ENCODE data around the gene TPX2. TPM values are rescaled to one million over a fixed set of nuclear protein-coding genes. Genes with fewer than 3 reads are reported as not detected.

TPX2 gene
- polyA plus RNA-seq, 1 donor from 2014 or later, result 0.49 TPM

DNA sequence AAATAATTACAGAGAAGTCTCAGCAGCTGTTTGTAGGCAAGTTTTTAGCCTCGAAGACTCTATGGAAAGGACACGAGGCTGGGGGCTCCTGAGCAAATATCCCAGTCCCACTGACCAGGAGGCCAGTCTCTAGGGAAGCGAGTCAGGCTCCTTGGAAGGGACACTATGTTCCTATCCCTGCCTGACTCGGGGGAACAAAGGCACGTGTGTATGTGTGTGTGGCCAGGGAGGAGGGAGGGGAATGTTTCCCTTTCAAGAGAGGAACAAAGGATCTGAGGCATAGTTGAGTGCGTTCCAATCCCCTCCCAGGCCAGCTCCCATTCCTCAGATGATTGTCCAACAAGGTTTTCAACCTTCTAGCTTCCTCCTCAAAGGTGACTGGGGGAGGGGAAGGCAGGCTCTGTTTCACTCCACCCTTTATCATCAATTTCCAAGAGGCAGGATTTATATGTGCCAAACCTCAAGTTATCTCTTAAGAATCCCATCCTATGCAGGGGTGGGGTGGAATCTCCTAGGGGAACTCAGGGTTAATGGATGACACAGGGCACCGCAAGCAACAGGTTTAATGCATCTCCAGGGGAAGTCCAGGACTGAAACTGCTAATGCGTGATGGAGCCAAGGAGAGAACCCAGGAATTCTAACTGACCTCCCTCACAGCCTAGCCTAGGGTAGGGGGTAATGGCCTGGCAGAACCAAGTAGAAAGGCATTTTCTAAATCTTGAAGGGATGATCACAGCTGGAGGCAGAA, 26.4 kb upstream of the TPX2 start:
- H3K9me3 Mint-ChIP-seq, result no peaks in the 10 kb centered on the region
- H3K4me3 Mint-ChIP-seq, result no peak overlapping the region
- peaks cover 9% of the 10 kb centered on the region for H3K36me3 Mint-ChIP-seq
- H3K27ac Mint-ChIP-seq, result peak overlapping the region in 1 of 3 donors; percentile 0
- no peaks in the 10 kb centered on the region for H3K27me3 Mint-ChIP-seq
- H3K4me1 Mint-ChIP-seq, result peaks cover 16 to 35% (median 20%) of the 10 kb centered on the region in 3 donors

DNA sequence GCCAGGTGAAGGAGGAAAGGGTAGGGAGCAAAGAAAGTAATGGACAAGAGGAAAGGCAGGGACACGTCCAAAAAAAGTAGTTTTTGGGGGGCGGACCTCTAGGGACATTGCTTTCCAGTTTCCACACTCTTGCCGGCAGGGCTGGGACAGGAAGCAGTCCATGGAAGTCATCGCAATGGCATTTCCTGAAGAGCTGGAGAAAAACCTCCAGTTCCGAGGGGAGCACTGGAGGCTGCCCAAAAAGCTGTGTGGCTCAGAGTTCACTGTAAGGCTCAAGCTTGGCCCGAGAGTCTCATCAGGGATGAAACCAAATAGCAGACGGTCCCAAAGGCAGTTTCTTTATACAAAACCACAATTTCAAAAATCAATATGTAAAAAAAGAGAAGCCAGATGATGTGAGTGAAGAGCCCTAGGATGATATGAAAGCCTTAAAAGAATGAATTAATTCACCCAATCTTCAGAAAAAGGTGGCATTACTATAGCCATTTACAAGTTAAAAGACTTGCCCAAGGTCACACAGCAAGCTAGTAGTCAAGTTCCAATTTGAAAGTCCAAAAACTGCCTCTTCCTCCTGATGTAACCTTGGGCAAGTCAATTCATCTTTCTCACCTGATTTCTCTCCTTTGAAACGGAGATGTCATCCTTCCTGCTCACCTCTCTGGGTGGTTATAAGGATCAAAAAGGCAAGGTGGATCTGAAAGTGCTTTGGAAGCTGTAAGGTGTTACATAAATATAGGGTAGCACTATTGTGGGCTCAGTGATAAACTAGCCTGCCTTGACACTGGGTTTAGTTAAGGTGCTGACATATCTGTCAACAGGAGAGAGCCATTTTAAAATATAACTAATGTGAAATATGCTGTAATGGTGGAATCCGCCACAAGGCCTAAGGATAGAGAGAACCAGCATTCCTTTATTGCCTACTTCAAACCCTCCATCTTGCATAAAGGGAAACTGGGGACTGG, 25.5 kb upstream of the TPX2 start:
- no peak overlapping the region for H3K4me3 Mint-ChIP-seq
- H3K36me3 Mint-ChIP-seq, result peaks cover 9% of the 10 kb centered on the region
- no peaks in the 10 kb centered on the region for H3K9me3 Mint-ChIP-seq
- no peak overlapping the region for H3K27ac Mint-ChIP-seq
- no peaks in the 10 kb centered on the region for H3K27me3 Mint-ChIP-seq
- H3K4me1 Mint-ChIP-seq, result peaks cover 21 to 38% (median 21%) of the 10 kb centered on the region in 3 donors

DNA sequence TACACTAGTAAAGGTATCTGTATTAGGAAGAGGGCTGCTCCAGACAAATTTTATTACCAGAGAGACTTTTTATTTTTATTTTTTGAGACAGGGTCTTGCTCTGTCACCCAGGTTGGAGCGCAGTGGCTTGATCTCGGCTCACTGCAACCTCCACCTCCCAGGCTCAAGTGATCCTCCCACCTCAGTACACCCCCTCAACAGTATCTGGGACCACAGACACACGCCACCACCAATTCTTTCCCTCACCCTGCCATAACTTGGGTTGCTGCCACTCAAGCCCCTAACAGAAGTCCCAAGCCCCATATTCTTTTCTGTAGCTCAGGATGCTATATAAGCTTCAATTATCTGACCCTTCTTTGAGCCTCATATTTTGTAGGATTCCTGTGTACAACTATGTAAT, 23.3 kb upstream of the TPX2 start:
- Mint-ChIP-seq H3K27ac (peak overlapping the region in 1 of 3 donors; percentile 60), H3K27me3 (no peaks in the 10 kb centered on the region), H3K9me3 (no peaks in the 10 kb centered on the region), H3K36me3 (peaks cover 10% of the 10 kb centered on the region), H3K4me1 (peaks cover 35 to 53% (median 41%) of the 10 kb centered on the region in 3 donors), H3K4me3 (peak overlapping the region in 1 of 4 donors; percentile 36)

DNA sequence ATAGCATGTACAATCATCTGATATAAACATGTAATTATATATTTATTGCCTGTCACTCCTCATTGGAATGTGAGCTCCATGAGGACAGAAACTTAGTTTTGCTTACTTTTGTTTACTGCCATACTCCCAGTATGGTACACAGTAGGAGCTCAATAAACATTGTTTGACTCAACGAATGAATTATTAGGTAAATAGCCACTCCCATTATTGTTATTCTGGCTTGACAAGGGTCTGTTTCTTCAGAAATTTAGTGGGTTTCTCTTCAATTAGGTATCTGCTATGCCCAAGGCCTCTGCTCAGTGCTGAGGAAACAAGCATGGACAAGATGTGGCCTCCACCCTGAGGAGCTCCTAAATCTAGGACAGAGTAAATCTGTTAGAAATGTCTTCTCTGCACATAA, 22.7 kb upstream of the TPX2 start:
- Mint-ChIP-seq H3K4me1 (peaks cover 39 to 57% (median 47%) of the 10 kb centered on the region in 3 donors), H3K36me3 (peaks cover 9% of the 10 kb centered on the region), H3K4me3 (peak overlapping the region in 1 of 4 donors; percentile 40), H3K27ac (peak overlapping the region in 1 of 3 donors; percentile 60), H3K27me3 (no peaks in the 10 kb centered on the region), H3K9me3 (no peaks in the 10 kb centered on the region)

DNA sequence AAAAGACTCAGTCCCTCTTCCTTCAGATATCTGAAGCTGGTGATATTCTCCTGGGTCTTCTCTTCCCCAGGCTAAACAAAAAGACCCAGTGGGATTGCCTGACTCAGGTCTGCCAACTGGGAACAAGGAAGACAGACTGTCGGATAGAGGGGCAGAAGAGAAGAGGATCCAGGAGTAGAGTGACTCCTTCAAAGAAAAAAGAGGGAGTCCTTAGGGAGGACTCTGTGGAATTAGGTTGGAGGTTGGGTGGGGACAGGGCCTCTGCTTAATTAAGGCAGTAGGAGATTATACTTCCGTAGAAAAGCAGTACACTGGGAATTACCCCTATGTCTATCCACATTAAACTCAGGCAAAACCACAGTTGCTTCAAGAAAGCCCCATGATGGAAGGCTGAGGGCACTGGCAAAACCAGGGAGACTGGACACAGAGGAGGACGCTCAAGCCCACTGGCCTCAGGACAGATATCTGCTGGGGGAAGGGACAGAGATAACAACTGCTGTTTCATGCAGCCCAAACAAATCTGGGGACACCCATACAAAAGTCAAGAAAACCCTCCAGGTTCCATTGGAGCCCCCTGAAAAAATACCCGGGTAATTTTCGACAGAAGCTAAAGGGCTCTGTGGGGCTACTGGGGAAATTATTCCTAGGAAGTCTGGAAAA, 22.1 kb upstream of the TPX2 start:
- H3K27me3 Mint-ChIP-seq, result no peaks in the 10 kb centered on the region
- H3K36me3 Mint-ChIP-seq, result peaks cover 9% of the 10 kb centered on the region
- H3K9me3 Mint-ChIP-seq, result no peaks in the 10 kb centered on the region
- peaks cover 45 to 62% (median 53%) of the 10 kb centered on the region in 3 donors for H3K4me1 Mint-ChIP-seq
- peak overlapping the region in 1 of 3 donors; percentile 88 for H3K27ac Mint-ChIP-seq
- peak overlapping the region in 2 of 4 donors; percentile 10 to 55 for H3K4me3 Mint-ChIP-seq

DNA sequence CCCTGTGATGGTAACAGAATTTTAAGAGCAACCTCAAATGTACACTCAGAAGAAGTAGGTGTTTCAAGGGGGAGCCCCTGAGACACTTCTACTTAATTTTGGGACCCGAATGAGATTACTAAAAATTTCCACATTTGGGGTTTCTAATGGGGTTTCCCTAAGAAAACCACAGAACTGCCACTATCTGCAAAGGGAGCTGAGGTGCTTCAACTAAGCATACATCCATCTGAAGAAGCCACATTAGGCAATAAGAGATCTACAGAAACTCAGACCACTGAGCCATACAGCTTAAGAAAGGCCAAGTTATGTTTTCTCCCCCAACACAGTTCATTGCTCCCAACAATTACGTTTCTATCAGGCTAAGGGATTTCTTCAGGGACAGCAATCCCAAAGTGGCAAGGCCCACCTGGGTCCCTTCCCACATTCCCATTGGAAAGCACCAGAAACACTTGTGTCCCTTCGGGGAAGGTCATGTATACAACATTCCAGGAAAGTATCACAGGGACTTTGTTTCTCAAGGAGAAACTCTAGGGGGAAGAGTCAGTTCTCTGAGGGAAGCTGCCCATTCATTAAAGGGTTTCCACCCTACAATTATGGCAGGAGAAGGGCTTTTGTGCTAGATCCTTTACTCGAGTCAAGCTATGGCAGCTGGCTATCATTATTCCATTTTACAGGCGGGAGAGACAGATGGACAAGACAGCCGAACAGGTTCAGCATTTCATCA, 21.4 kb upstream of the TPX2 start:
- Mint-ChIP-seq H3K27me3 (no peaks in the 10 kb centered on the region), H3K9me3 (no peaks in the 10 kb centered on the region), H3K4me3 (peak overlapping the region; percentile 10 to 80 (median 50)), H3K4me1 (peaks cover 50 to 62% (median 56%) of the 10 kb centered on the region in 3 donors), H3K36me3 (peaks cover 9% of the 10 kb centered on the region), H3K27ac (peak overlapping the region in 2 of 3 donors; percentile 73 to 88)

DNA sequence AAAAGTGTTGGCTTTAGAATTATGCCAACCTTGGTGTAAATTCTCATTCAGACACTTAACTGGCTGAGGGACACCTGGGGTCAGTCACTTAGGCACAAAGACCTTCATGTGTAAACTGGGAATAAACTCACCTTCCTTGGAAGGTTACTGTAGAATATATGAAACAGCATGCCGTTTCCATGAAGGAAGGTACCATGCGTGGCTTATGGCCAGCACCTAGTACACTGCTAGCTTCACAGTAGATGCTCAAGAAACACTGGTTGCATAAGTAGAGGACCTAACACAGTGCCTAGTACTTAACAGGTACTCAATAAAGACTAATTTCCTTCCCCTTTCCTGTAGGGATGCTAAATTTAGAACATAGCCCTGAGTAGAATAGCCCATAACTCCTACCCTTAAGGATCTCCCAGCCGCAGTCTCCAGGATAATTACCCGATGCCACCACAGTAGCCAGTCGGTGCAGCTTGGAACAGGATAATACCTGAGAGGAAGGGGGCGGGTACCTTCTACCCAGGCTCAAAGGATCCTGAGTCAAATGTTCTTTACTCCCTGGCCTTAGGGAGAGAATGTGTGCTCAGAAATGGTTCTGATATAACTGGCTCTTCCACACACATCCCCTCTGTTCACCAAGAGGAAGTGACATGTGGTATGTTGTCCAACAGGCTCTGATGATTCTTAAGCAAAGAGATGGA, 20.0 kb upstream of the TPX2 start:
- peaks cover 56 to 60% (median 56%) of the 10 kb centered on the region in 3 donors for H3K4me1 Mint-ChIP-seq
- H3K27me3 Mint-ChIP-seq, result no peaks in the 10 kb centered on the region
- peak overlapping the region in 3 of 4 donors; percentile 71 to 98 (median 96) for H3K4me3 Mint-ChIP-seq
- H3K36me3 Mint-ChIP-seq, result peaks cover 9% of the 10 kb centered on the region
- no peaks in the 10 kb centered on the region for H3K9me3 Mint-ChIP-seq
- peak overlapping the region in 1 of 3 donors; percentile 7 for H3K27ac Mint-ChIP-seq

DNA sequence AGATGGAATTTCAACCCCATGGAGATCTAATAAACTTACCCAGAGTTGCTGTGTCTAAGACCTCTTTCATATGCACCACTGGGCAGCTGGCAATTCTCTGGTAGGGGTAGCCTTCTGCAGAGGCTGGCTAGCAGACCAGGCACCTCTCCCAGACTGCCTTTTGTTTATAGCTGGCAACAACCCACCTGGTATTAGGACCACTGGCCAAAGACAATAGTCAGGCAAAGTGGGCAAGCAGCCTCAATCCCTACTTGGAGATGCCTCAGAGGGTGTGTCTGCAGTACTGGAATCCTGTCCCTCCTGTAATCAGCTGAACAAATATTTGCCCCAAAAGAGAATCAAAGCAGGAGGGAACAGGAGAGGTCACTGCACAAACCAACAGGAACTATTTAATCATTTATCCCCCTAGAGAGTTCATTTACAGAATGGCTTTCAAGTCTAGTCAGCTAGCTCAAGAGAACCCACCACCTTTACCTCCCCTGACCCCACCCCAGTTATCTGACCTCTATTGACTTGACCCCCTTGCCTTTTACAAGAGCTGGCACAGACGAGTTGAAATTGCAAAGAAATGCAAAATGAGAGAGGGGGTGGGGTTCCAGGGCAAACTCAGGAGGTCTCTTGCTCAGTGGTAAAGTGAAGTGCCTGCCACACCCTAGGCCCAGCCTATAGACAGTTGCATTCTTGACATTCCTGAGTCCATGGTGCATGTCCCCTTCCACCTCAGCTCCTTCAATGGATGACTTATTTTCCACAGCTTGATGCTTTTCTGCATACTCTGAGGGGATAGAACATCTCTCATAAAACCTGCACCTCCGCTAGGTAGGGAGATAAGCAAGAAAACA, 19.2 kb upstream of the TPX2 start:
- no peaks in the 10 kb centered on the region for H3K27me3 Mint-ChIP-seq
- peaks cover 7% of the 10 kb centered on the region for H3K36me3 Mint-ChIP-seq
- H3K9me3 Mint-ChIP-seq, result no peaks in the 10 kb centered on the region
- peak overlapping the region; percentile 10 to 98 (median 84) for H3K4me3 Mint-ChIP-seq
- peak overlapping the region in 2 of 3 donors; percentile 46 to 63 for H3K27ac Mint-ChIP-seq
- H3K4me1 Mint-ChIP-seq, result peaks cover 56 to 58% (median 57%) of the 10 kb centered on the region in 3 donors

DNA sequence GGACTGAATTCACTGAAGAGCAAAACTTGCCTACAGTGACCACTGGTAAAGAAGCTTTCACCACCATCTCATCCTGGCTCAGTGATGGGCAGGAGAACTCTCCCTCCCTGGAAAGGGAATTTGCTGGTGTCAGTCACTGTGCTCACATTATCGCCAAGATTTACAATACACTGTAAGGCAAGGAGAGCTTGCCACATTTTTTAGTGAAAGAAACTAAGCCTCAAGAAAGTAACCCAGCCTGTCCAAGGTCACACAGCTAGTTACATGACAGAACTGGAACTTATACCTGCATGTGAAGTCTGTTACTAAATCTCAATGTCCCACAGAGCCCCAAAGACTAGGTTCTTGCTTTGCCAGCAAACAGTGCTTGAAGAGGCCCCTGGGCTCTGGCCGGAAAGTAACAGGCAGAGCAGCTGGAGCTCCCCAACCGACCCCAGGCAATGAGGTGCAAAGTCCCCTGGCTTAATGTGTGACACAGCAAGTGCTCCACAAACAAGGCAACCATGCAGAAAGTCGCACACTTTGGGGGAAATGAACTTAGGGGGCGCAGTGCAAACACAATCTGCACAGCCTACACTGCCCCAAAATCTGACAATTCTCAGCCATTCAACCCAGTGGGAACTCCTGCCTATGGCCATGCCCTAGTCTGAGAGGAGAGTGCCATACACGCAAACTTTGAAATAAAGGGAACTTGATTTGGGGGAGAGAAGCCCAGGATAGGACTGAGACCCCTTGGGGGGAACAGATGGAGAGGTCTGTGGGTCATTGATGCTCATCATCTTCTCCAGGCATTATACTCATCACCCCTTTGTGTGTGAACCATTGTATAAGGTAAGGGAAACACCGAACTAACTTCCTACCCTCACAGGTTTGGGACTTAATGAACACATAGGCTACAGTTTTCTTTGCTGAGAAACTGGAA, 18.3 kb upstream of the TPX2 start:
- Mint-ChIP-seq H3K9me3 (no peaks in the 10 kb centered on the region), H3K4me1 (peaks cover 52 to 58% (median 55%) of the 10 kb centered on the region in 3 donors), H3K4me3 (peak overlapping the region; percentile 71 to 98 (median 92)), H3K36me3 (peaks cover 5% of the 10 kb centered on the region), H3K27me3 (no peaks in the 10 kb centered on the region), H3K27ac (peak overlapping the region; percentile 46 to 91 (median 63))

DNA sequence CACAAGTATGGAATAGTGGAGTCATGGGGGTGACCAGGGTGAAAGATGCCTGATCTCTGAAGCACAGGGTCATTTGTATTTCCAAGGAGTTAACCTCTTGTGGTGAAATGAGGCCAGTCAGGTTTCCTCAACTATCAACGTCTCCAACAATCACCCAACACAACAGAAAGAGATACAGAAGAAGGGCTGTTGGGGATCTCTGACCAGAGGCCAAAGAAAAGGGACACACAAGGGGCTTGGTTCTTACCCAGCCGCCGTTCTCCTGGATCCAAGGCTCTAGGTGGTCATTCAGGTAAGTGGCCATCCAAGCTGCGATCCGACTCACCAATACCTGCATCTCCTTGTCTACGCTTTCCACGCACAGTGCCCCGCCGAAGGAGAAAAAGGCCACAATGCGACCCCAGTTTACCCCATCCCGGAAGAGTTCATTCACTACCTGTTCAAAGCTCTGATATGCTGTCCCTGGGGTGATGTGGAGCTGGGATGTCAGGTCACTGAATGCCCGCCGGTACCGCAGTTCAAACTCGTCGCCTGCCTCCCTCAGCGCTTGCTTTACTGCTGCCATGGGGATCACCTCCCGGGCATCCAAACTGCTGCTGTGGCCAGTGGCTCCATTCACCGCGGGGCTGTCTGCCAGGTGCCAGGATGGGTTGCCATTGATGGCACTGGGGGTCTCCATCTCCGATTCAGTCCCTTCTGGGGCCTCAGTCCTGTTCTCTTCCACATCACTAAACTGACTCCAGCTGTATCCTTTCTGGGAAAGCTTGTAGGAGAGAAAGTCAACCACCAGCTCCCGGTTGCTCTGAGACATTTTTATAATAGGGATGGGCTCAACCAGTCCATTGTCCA, 17.5 kb upstream of the TPX2 start:
- Mint-ChIP-seq H3K4me3 (peak overlapping the region; percentile 71 to 98 (median 92)), H3K9me3 (no peaks in the 10 kb centered on the region), H3K36me3 (peaks cover 5% of the 10 kb centered on the region), H3K27ac (peak overlapping the region; percentile 46 to 94 (median 63)), H3K27me3 (no peaks in the 10 kb centered on the region), H3K4me1 (peaks cover 48 to 55% (median 53%) of the 10 kb centered on the region in 3 donors)

DNA sequence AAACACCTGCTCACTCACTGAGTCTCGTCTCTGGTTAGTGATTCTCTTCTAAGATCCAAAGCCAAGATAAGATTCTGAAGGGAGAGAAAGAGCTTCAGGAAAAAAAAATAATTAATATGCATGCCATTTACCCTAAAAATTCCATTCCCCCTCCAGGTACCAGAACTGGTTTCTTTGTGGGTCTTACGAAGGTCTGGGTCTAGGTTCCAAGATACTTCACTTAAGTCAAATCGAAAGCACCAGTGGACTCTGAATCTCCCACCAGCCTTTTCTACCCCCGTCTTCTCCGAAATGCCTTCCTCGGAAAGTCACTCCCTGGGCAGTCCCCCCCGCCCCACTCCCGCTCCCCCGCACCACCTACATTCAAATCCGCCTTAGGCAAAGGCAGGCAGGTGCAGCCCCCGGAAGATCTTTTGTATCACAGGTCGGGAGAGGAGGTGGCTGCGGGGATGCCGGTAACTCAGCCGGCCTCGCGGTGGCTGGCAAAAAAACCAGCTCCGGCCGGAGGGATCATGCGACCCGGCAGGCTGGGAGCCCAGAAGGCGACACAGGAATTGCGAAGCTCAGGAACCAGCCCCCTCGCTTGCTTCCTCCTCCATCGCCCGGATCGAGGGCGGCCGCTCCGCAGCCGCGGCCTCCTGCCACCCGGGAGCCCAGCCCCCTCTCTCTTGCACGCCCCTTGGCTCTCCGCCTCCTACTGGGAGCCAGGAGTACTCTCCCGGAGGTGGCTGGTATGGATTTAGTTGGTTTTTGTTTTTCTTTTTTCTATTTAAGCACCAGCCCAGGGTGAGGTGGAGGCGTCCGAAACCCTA, 16.6 kb upstream of the TPX2 start, which contains the start of gene BCL2L1:
Gene BCL2L1, minus strand, starts transcription at position 612 of the 812 bp plus-strand sequence. CDS start 650 bp downstream, outside the sequence.
- Mint-ChIP-seq H3K27me3 (no peaks in the 10 kb centered on the region), H3K4me3 (peak within 1 kb of the TSS; percentile 71 to 98 (median 92)), H3K27ac (peak within 1 kb of the TSS; percentile 46 to 97 (median 63)), H3K9me3 (no peaks in the 10 kb centered on the region), H3K36me3 (peaks cover 5% of the 10 kb centered on the region), H3K4me1 (peaks cover 42 to 48% (median 44%) of the 10 kb centered on the region in 3 donors)
